Left lung (tissue), 10 donors: Measurements from ENCODE around the gene FTO. TPM values are rescaled to one million over a fixed set of nuclear protein-coding genes. Genes with fewer than 3 reads are reported as not detected.

ENCODE experiments used
- ATAC-seq: fragments of 200-7000 bp; cut with Tn5 transposase; one replicate; pipeline ENCODE4 v1.9.1; 2020; ENCODE audit warnings: moderate library complexity
- DNase-seq, 4 donors: peaks; one replicate each; pipeline ENCODE4 v3.0.0-alpha.2; 2013 to 2020
- H3K27ac ChIP-seq, 2 donors: fragments of 200-600 bp; sonication (generic) in 1 of 2; one replicate each; pipeline versions ENCODE4 v1.5.0 to v1.8.0; 2020 to 2021
- H3K27me3 ChIP-seq, 2 donors: fragments of 200-600 bp; sonication (generic) in 1 of 2; one replicate each; pipeline versions ENCODE4 v1.5.0 to v1.8.0; 2020 to 2021
- H3K36me3 ChIP-seq, 2 donors: fragments of 200-600 bp; sonication (generic) in 1 of 2; one replicate each; pipeline versions ENCODE4 v1.5.0 to v1.8.0; 2020 to 2021
- H3K4me1 ChIP-seq, 2 donors: fragments of 200-600 bp; one replicate each; pipeline ENCODE4 v1.8.0; 2021
- H3K4me3 ChIP-seq, 2 donors: fragments of 200-600 bp; sonication (generic) in 1 of 2; one replicate each; pipeline versions ENCODE4 v1.5.0 to v1.8.0; 2020 to 2021; ENCODE audit warnings: mild to moderate bottlenecking in 1 of 2
- H3K9me3 ChIP-seq, 2 donors: fragments of 200-600 bp; sonication (generic) in 1 of 2; one replicate each; pipeline versions ENCODE4 v1.5.0 to v1.8.0; 2020 to 2021
- CTCF ChIP-seq, 2 donors: fragments of 200-600 bp; sonication (generic) in 1 of 2; IDR thresholded peaks; one replicate each; pipeline versions ENCODE4 v1.5.0 to v1.8.0; 2021; ENCODE audit warnings: antibody characterized with exemption in 2 of 2
- intact Hi-C, 2 donors: fragments of 100-400 bp; cut with DNase I; formaldehyde crosslinking; loops; one replicate each; pipeline versions ENCODE4 v1.11.2 to v1.14.2; 2022
- polyA plus RNA-seq, 6 donors: library from polyadenylated mRNA; unstranded; fragments of 120-200 nt; gene quantifications; one replicate each; pipeline ENCODE4 v1.2.1, GENCODE V29; 2013; ENCODE audit not compliant: insufficient read length in 6 of 6
- total RNA-seq, 2 donors: library from RNA; stranded (reverse); fragmentation: NEBNext Ultra II Directional; extraction: Animal tissue kit (Norgen Biotek cat#: 25700); gene quantifications; one replicate each; pipeline ENCODE4 v1.2.1, GENCODE V29; 2021
- donor health status: DM: no; HTN: yes; CAD: no.
- donor health status: DM: no; HTN: no; CAD: no.

Gene FTO
- total and polyA plus RNA-seq, 8 donors: 69.0 to 99.6 (median 90.7) TPM

GRCh38 chr16:53924331-53925106 lies 220.6 kb downstream of the FTO start:
- DNase-seq (no peak), ATAC-seq (no peak)
- intact Hi-C loops: no loop called here
- Histone ChIP-seq H3K27ac (no peak overlapping the region), H3K4me3 (no peak overlapping the region), H3K4me1 (peaks cover 4 to 5% of the 10 kb centered on the region in 2 donors), H3K9me3 (no peaks in the 10 kb centered on the region), H3K36me3 (no peaks in the 10 kb centered on the region), H3K27me3 (no peaks in the 10 kb centered on the region)
- TF ChIP-seq CTCF (IDR thresholded peaks at IDR 0.05): no peak

DNA sequence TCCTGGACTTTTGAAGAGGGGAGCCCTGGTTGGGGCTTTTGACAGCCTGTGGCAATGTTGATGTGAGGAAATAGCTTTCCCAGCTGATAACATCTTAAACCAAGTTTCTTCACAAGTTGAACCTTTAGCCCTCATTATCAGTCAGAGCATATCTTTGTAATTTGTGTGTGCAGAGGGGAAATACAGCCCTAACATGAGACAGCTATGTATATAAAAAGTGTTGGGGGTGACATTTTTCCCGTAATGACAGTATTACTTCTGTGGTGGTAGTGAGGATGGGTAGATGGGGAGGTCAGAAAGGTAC lies 221.1 kb downstream of the FTO start:
- intact Hi-C loops: no loop called here

GRCh38 chr16:53925526-53925925 lies 221.6 kb downstream of the FTO start:
- intact Hi-C loops: no loop called here
- no peaks in the 10 kb centered on the region for H3K9me3 ChIP-seq

More for the DNA sequence above, 221.1 kb downstream of the FTO start:
- DNase-seq (no peak), ATAC-seq (no peak)
- Histone ChIP-seq H3K9me3 (no peaks in the 10 kb centered on the region), H3K27me3 (no peaks in the 10 kb centered on the region), H3K27ac (no peak overlapping the region), H3K36me3 (no peaks in the 10 kb centered on the region), H3K4me3 (no peak overlapping the region), H3K4me1 (peaks cover 4 to 5% of the 10 kb centered on the region in 2 donors)
- no peak for TF ChIP-seq CTCF (IDR thresholded peaks at IDR 0.05)

DNA sequence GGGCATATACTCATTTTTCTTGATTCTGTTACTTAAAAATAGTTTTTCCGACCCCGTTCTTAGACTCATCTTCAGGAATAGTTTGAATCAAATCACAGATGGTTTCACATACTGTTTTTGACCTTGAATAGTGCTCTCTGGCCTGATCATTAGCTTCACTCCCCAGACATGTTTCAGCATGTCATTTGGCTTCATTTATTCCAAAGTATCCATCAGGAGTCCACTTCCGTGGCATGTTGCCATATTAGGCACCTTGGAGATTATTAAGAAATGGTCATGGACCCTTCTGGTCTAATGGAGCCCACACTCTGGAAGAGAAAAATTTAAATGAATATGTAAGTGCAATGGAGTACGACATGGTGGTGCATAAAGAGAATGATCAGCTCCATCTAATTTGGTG lies 222.3 kb downstream of the FTO start:
- no peaks in the 10 kb centered on the region for H3K27me3 ChIP-seq
- intact Hi-C loops: no loop called here
- H3K4me3 ChIP-seq: no peak overlapping the region
- H3K4me1 ChIP-seq: peaks cover 4 to 5% of the 10 kb centered on the region in 2 donors
- DNase-seq (no peak), ATAC-seq (no peak)
- TF ChIP-seq CTCF (IDR thresholded peaks at IDR 0.05): no peak
- no peak overlapping the region for H3K27ac ChIP-seq
- no peaks in the 10 kb centered on the region for H3K36me3 ChIP-seq
- no peaks in the 10 kb centered on the region for H3K9me3 ChIP-seq

More at GRCh38 chr16:53925526-53925925, 221.6 kb downstream of the FTO start:
- H3K36me3 ChIP-seq: no peaks in the 10 kb centered on the region
- H3K4me1 ChIP-seq: peaks cover 4 to 5% of the 10 kb centered on the region in 2 donors
- H3K4me3 ChIP-seq: no peak overlapping the region
- H3K27me3 ChIP-seq: no peaks in the 10 kb centered on the region
- ATAC-seq (no peak), DNase-seq (no peak)
- H3K27ac ChIP-seq: no peak overlapping the region
- TF ChIP-seq CTCF (IDR thresholded peaks at IDR 0.05): no peak

DNA sequence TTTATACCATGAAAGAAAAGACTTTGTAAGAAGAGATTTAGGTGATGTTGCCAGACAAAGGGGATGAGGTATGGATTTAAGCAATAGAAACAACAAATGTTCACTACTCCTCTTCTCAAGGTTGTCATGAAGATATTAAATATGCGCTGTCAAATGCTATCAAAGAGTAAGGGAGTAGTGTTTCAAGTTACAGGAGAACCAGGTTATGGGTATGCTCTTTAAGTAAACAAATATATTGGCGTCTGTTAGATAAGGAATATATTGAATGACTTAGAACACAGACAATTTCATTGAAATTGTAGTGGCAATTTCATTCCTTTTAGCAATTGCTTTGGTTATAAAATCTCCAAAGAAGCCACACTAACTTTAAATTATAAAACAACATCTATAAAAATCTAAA lies 229.0 kb downstream of the FTO start:
- no peaks in the 10 kb centered on the region for H3K27me3 ChIP-seq
- peak overlapping the region in 1 of 2 donors; percentile 29 for H3K27ac ChIP-seq
- peaks cover 0 to 14% of the 10 kb centered on the region in 2 donors for H3K36me3 ChIP-seq
- no peak for TF ChIP-seq CTCF (IDR thresholded peaks at IDR 0.05)
- ATAC-seq (no peak), DNase-seq (no peak)
- H3K4me1 ChIP-seq: no peaks in the 10 kb centered on the region
- H3K9me3 ChIP-seq: no peaks in the 10 kb centered on the region
- H3K4me3 ChIP-seq: no peak overlapping the region
- intact Hi-C loops: no loop called here
